Pancreas (tissue), 10 donors: ENCODE data around the gene SPAG9. TPM values are rescaled to one million over a fixed set of nuclear protein-coding genes. Genes with fewer than 3 reads are reported as not detected.

ENCODE experiments used
- ATAC-seq, 4 donors: fragments of 200-7000 bp; cut with Tn5 transposase; one replicate each; pipeline versions ENCODE4 v1.8.0 to v1.9.1; 2020; ENCODE audit warnings: mild to moderate bottlenecking in 4 of 4, moderate library complexity in 4 of 4
- DNase-seq, 6 donors: peaks; one replicate each; pipeline ENCODE4 v3.0.0-alpha.2; 2020
- FAIRE-seq: peaks from 2 replicates; lab custom pipeline; 2012; peaks lifted over from hg19 to GRCh38; lab: Jason Lieb, UNC
- H3K27ac ChIP-seq, 4 donors: fragments of 200-600 bp; sonication (generic); 1 replicate in 3 of 4; 2 replicates in 1 of 4; pipeline versions ENCODE4 v1.5.0 to v1.8.0; 2020
- H3K27me3 ChIP-seq, 4 donors: fragments of 200-600 bp; one replicate each; pipeline ENCODE4 v1.8.0; 2021
- H3K36me3 ChIP-seq, 3 donors: fragments of 200-600 bp; sonication (generic) in 1 of 3; one replicate each; pipeline versions ENCODE4 v1.5.0 to v1.8.0; 2020 to 2021
- H3K4me1 ChIP-seq, 3 donors: fragments of 200-600 bp; one replicate each; pipeline ENCODE4 v1.8.0; 2021
- H3K4me3 ChIP-seq, 4 donors: fragments of 200-600 bp; sonication (generic) in 2 of 4; one replicate each; pipeline versions ENCODE4 v1.5.0 to v1.8.0; 2020 to 2021
- H3K9me3 ChIP-seq, 4 donors: fragments of 200-600 bp; one replicate each; pipeline ENCODE4 v1.8.0; 2021
- CTCF ChIP-seq, 4 donors: fragments of 200-600 bp; sonication (generic) in 3 of 4; IDR thresholded peaks; one replicate each; pipeline versions ENCODE4 v1.5.0 to v1.8.0; 2021; ENCODE audit warnings: antibody characterized with exemption in 4 of 4
- WGBS, 2 donors: extraction: QIAGEN DNeasy Blood & Tissue Kit; methylation state at CpG; one replicate each; pipeline ENCODE4 v1.1.7; 2013; 5-methylcytosine and 5-hydroxymethylcytosine counted together
- intact Hi-C, 3 donors: fragments of 100-400 bp; cut with DNase I; formaldehyde crosslinking; loops; one replicate each; pipeline versions ENCODE4 v1.11.1 to v1.14.2; 2022
- polyA plus RNA-seq, 2 donors: library from polyadenylated mRNA; stranded (reverse); fragments of 200-250 nt; gene quantifications; one replicate each; pipeline ENCODE4 v1.2.3, GENCODE V29; 2013
- total RNA-seq, 6 donors: library from RNA; stranded (reverse); fragmentation: NEBNext Ultra II Directional in 4 of 6; extraction: Animal tissue kit (Norgen Biotek cat#: 25700) in 4 of 6; gene quantifications; one replicate each; pipeline versions ENCODE4 v1.2.1 to v1.2.4, GENCODE V29; 2021 to 2023
- donor health status: healthy with polysubstance abuse.
- donor health status: DM: no; HTN: no; CAD: no; lungs with moderate emphysema.
- donor health status: DM: no; HTN: no; CAD: no.
- donor health status: control.
- donor health status: control.
- donor health status: Bipolar disorder and iron deficiency.
- donor health status: DM: yes; HTN: yes; CAD: no.
- donor health status: DM: no; HTN: no; CAD: no.
- donor health status: DM: no; HTN: no; CAD: no.
- donor health status: DM: yes; HTN: yes; CAD: no.

Gene SPAG9
- total and polyA plus RNA-seq, 8 donors, result 18.7 to 56.1 (median 39.7) TPM

- Histone ChIP-seq H3K27me3 (no peaks in the 10 kb centered on the region), H3K4me3 (no peak overlapping the region), H3K27ac (peak overlapping the region; percentile 87 to 90 (median 88)), H3K36me3 (no peaks in the 10 kb centered on the region), H3K9me3 (no peaks in the 10 kb centered on the region), H3K4me1 (peaks cover 50 to 58% (median 54%) of the 10 kb centered on the region in 3 donors)
- DNase-seq (peak in 2 of 6 donors; percentile 40 to 50), FAIRE-seq (no peak), ATAC-seq (peak in 2 of 4 donors; percentile 4 to 15)
- no peak for TF ChIP-seq CTCF (IDR thresholded peaks at IDR 0.05)
- intact Hi-C loops, result loop anchor here in 1 of 3 donors (10.0 kb wide), 1 partner anchor 54 kb away; the partner anchor contains the start of gene TOB1
- 24 to 43% methylated on average over 4 to 5 of the region's 5 CpGs for WGBS, 2 donors
These were observed 201.8 kb downstream of the SPAG9 start for GRCh38 chr17:50918933-50919296.

- FAIRE-seq (no peak), DNase-seq (peak in 1 of 6 donors; percentile 73)
- intact Hi-C loops, result loop anchor here in 1 of 3 donors (10.0 kb wide), 1 partner anchor 54 kb away; the partner anchor contains the start of gene TOB1
These were observed 202.4 kb downstream of the SPAG9 start for GRCh38 chr17:50918071-50918932.

GRCh38 chr17:50917418-50917743 is 203.3 kb downstream of the SPAG9 start:
- ATAC-seq, result no peak
- no peak for FAIRE-seq
- H3K36me3 ChIP-seq, result no peaks in the 10 kb centered on the region
- no peaks in the 10 kb centered on the region for H3K27me3 ChIP-seq
- DNase-seq, result peak in 1 of 6 donors; percentile 64
- H3K27ac ChIP-seq, result peak overlapping the region; percentile 87 to 90 (median 88)
- no peaks in the 10 kb centered on the region for H3K9me3 ChIP-seq
- no peak overlapping the region for H3K4me3 ChIP-seq
- intact Hi-C loops, result loop anchor here in 1 of 3 donors (10.0 kb wide), 1 partner anchor 53 kb away; the partner anchor contains the start of gene TOB1
- no peak for TF ChIP-seq CTCF (IDR thresholded peaks at IDR 0.05)
- peaks cover 59 to 63% (median 60%) of the 10 kb centered on the region in 3 donors for H3K4me1 ChIP-seq
- 60 to 70% methylated on average over 7 of the region's 7 CpGs for WGBS, 2 donors

More at GRCh38 chr17:50918071-50918932, 202.4 kb downstream of the SPAG9 start:
- H3K4me3 ChIP-seq, result no peak overlapping the region
- 59 to 63% methylated on average over 19 to 21 of the region's 21 CpGs for WGBS, 2 donors
- peak overlapping the region; percentile 87 to 90 (median 88) for H3K27ac ChIP-seq
- no peak for TF ChIP-seq CTCF (IDR thresholded peaks at IDR 0.05)
- no peaks in the 10 kb centered on the region for H3K36me3 ChIP-seq
- peaks cover 52 to 60% (median 56%) of the 10 kb centered on the region in 3 donors for H3K4me1 ChIP-seq
- no peaks in the 10 kb centered on the region for H3K27me3 ChIP-seq
- H3K9me3 ChIP-seq, result no peaks in the 10 kb centered on the region
- no peak for ATAC-seq

DNA sequence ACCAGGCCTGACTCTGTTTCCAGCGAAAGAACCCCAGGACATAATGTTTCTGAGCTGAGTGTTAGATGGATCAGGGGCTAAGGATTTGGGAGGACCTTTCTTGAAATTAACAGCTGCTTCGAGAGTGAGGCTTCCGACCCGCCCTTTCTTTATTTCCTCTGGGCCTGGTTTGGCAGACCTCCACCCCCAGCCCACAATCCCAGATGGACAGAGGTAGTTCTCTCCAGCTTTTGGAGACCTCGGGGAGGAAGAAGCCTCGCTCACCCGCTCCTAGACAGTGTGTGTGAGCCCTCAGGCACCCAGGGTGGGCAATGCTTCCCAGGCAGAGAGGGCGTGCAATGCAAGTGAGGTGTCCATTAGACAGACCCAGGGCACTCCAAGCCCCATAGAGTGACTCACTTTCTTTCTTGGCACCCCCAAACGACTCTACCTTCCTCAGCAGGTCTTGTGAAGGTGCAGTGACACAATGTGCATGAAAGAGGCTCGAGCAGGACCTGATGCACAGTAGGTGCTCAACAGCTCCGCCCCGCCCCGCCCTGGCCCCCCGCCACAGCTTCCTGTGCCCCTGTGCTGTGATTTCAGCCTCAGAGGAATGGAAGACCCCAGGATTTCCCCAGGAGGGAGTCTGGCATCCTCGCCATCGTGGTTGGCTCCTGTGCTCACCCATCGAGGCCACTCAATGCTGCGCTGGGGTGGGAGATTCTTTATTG is 203.8 kb downstream of the SPAG9 start:
- peaks cover 59 to 63% (median 60%) of the 10 kb centered on the region in 3 donors for H3K4me1 ChIP-seq
- no peaks in the 10 kb centered on the region for H3K36me3 ChIP-seq
- no peaks in the 10 kb centered on the region for H3K27me3 ChIP-seq
- no peaks in the 10 kb centered on the region for H3K9me3 ChIP-seq
- DNase-seq, result peak in 2 of 6 donors; percentile 52 to 64
- 69 to 73% methylated on average over 18 of the region's 18 CpGs for WGBS, 2 donors
- TF ChIP-seq CTCF (IDR thresholded peaks at IDR 0.05), result no peak
- intact Hi-C loops, result loop anchor here in 1 of 3 donors (10.0 kb wide), 1 partner anchor 52 kb away; the partner anchor contains the start of gene TOB1
- ATAC-seq, result no peak
- H3K27ac ChIP-seq, result peak overlapping the region; percentile 87 to 90 (median 88)
- H3K4me3 ChIP-seq, result no peak overlapping the region
- FAIRE-seq, result no peak
